Suprapubic skin (tissue), 4 donors: ENCODE results near the gene SHISA8. TPM values are rescaled to one million over a fixed set of nuclear protein-coding genes. Genes with fewer than 3 reads are reported as not detected.

ENCODE experiments used
- DNase-seq, 2 donors: peaks; one replicate each; pipeline ENCODE4 v3.0.0-alpha.2; 2019; ENCODE audit warnings: low spot score in 2 of 2
- H3K27ac ChIP-seq: fragments of 200-600 bp; sonication (generic); one replicate; pipeline ENCODE4 v1.5.1; 2019
- H3K27me3 ChIP-seq: fragments of 200-600 bp; sonication (generic); one replicate; pipeline ENCODE4 v1.5.1; 2019
- H3K36me3 ChIP-seq: fragments of 200-600 bp; sonication (generic); one replicate; pipeline ENCODE4 v1.5.1; 2019
- H3K4me1 ChIP-seq: fragments of 200-600 bp; sonication (generic); one replicate; pipeline ENCODE4 v1.5.1; 2019
- H3K4me3 ChIP-seq: fragments of 200-600 bp; sonication (generic); one replicate; pipeline ENCODE4 v1.5.1; 2019; ENCODE audit warnings: mild to moderate bottlenecking
- H3K9me3 ChIP-seq: fragments of 200-600 bp; sonication (generic); one replicate; pipeline ENCODE4 v1.5.1; 2019
- CTCF ChIP-seq, 2 donors: fragments of 200-600 bp in 1 of 2; fragments of 450-650 bp in 1 of 2; sonication (generic) in 1 of 2; IDR thresholded peaks; one replicate each; pipeline ENCODE4 v1.5.1; 2016 to 2019; ENCODE audit warnings: antibody characterized with exemption in 2 of 2, mild to moderate bottlenecking in 1 of 2, moderate library complexity in 1 of 2
- EP300 ChIP-seq: sonication (generic); formaldehyde crosslinking; IDR thresholded peaks from one replicate; pipeline ENCODE4 v1.6.1; 2017; ENCODE audit warnings: antibody characterized with exemption
- POLR2A ChIP-seq, 2 donors: fragments of 450-650 bp; IDR thresholded peaks; one replicate each; pipeline ENCODE4 v1.6.1; 2017; ENCODE audit warnings: antibody characterized with exemption in 2 of 2, mild to moderate bottlenecking in 2 of 2, moderate library complexity in 2 of 2
- POLR2AphosphoS5 ChIP-seq, 3 donors: sonication (generic); formaldehyde crosslinking; IDR thresholded peaks; one replicate each; pipeline ENCODE4 v1.6.1; 2017; ENCODE audit warnings: antibody characterized with exemption in 3 of 3
- WGBS: methylation state at CpG from one replicate; pipeline ENCODE4 v1.1.5; 2018; 5-methylcytosine and 5-hydroxymethylcytosine counted together
- total RNA-seq, 4 donors: library from RNA; depleted of rRNA; stranded (reverse); fragments of >200 nt; gene quantifications; one replicate each; pipeline ENCODE4 v1.1.0, GENCODE V29; 2016

The SHISA8 gene
- total RNA-seq, 4 donors from 2014 or later = not detected

GRCh38 chr22:41876275-41876674 is 38.6 kb downstream of the SHISA8 start:
- Histone ChIP-seq H3K4me1 (no peaks in the 10 kb centered on the region), H3K36me3 (peaks cover 90% of the 10 kb centered on the region), H3K27me3 (no peaks in the 10 kb centered on the region), H3K9me3 (no peaks in the 10 kb centered on the region), H3K4me3 (no peak overlapping the region), H3K27ac (no peak overlapping the region)
- TF ChIP-seq POLR2AphosphoS5 (IDR thresholded peaks at IDR 0.05) (no peak), POLR2A (IDR thresholded peaks at IDR 0.05) (no peak), EP300 (no peak), CTCF (IDR thresholded peaks at IDR 0.05) (no peak)
- 90% methylated on average over 3 of the region's 3 CpGs for WGBS
- no peak for DNase-seq

GRCh38 chr22:41875531-41876270 is 39.2 kb downstream of the SHISA8 start:
- Histone ChIP-seq H3K4me1 (no peaks in the 10 kb centered on the region), H3K4me3 (no peak overlapping the region), H3K27me3 (no peaks in the 10 kb centered on the region), H3K27ac (no peak overlapping the region), H3K9me3 (no peaks in the 10 kb centered on the region), H3K36me3 (peaks cover 90% of the 10 kb centered on the region)
- DNase-seq = no peak
- no peak for TF ChIP-seq EP300
- TF ChIP-seq POLR2A (IDR thresholded peaks at IDR 0.05) = no peak
- no peak for TF ChIP-seq CTCF (IDR thresholded peaks at IDR 0.05)
- TF ChIP-seq POLR2AphosphoS5 (IDR thresholded peaks at IDR 0.05) = no peak
- 87% methylated on average over 10 of the region's 10 CpGs for WGBS

GRCh38 chr22:41874090-41874489 is 40.8 kb downstream of the SHISA8 start:
- H3K27me3 ChIP-seq = no peaks in the 10 kb centered on the region

GRCh38 chr22:41873391-41873790 is 41.5 kb downstream of the SHISA8 start:
- H3K36me3 ChIP-seq = peaks cover 92% of the 10 kb centered on the region

More at GRCh38 chr22:41874090-41874489, 40.8 kb downstream of the SHISA8 start:
- H3K4me3 ChIP-seq = no peak overlapping the region
- H3K36me3 ChIP-seq = peaks cover 91% of the 10 kb centered on the region
- no peaks in the 10 kb centered on the region for H3K9me3 ChIP-seq
- WGBS = 92% methylated on average over 2 of the region's 2 CpGs
- H3K27ac ChIP-seq = no peak overlapping the region
- no peaks in the 10 kb centered on the region for H3K4me1 ChIP-seq
- DNase-seq = no peak
- TF ChIP-seq POLR2AphosphoS5 (IDR thresholded peaks at IDR 0.05) = no peak
- TF ChIP-seq CTCF (IDR thresholded peaks at IDR 0.05) = no peak
- no peak for TF ChIP-seq EP300
- TF ChIP-seq POLR2A (IDR thresholded peaks at IDR 0.05) = no peak

More at GRCh38 chr22:41873391-41873790, 41.5 kb downstream of the SHISA8 start:
- no peak for DNase-seq
- Histone ChIP-seq H3K4me1 (no peaks in the 10 kb centered on the region), H3K27ac (no peak overlapping the region), H3K9me3 (no peaks in the 10 kb centered on the region), H3K4me3 (no peak overlapping the region), H3K27me3 (no peaks in the 10 kb centered on the region)
- TF ChIP-seq POLR2A (IDR thresholded peaks at IDR 0.05) = no peak
- no peak for TF ChIP-seq CTCF (IDR thresholded peaks at IDR 0.05)
- no peak for TF ChIP-seq EP300
- no peak for TF ChIP-seq POLR2AphosphoS5 (IDR thresholded peaks at IDR 0.05)
- WGBS = 67% methylated on average over 5 of the region's 5 CpGs
